WERI-Rb-1 (cell line): Measurements from ENCODE around the gene OR1E1.
"Not testable (repeated sequence)": the region's sequence is repeated elsewhere in the genome, so short reads cannot be mapped to it uniquely, and the experiment has no call there.

Experiments
- DNase-seq: peaks from one replicate; pipeline ENCODE4 v3.0.0-alpha.2; 2020
- H3K27ac ChIP-seq: fragments of 250-450 bp; sonication (Bioruptor Pico); 2 replicates; pipeline ENCODE4 v1.5.1; 2020; ENCODE audit warnings: mild to moderate bottlenecking, moderate library complexity
- H3K27me3 ChIP-seq: fragments of 250-450 bp; sonication (Bioruptor Pico); 2 replicates; pipeline ENCODE4 v1.5.1; 2021; ENCODE audit warnings: mild to moderate bottlenecking, low read depth, moderate library complexity; ENCODE audit not compliant: insufficient read depth, severe bottlenecking
- H3K36me3 ChIP-seq: fragments of 250-450 bp; sonication (Bioruptor Pico); 2 replicates; pipeline ENCODE4 v1.5.1; 2020; ENCODE audit warnings: mild to moderate bottlenecking, moderate library complexity
- H3K4me3 ChIP-seq: 2 replicates; pipeline ENCODE4 v1.5.1; 2011; ENCODE audit warnings: low read depth, mild to moderate bottlenecking, control low read depth, low read length
- H3K9me3 ChIP-seq: fragments of 250-450 bp; sonication (Bioruptor Pico); 2 replicates; pipeline ENCODE4 v1.5.1; 2021; ENCODE audit warnings: mild to moderate bottlenecking, moderate library complexity; ENCODE audit not compliant: severe bottlenecking
- TF ChIP-seq, protein P1 (sequence below): IDR thresholded peaks from 2 replicates; pipeline ENCODE4 v1.5.1; 2011; ENCODE audit warnings: low read depth, mild to moderate bottlenecking, control low read depth, inconsistent platforms, low read length

The OR1E1 gene

DNA sequence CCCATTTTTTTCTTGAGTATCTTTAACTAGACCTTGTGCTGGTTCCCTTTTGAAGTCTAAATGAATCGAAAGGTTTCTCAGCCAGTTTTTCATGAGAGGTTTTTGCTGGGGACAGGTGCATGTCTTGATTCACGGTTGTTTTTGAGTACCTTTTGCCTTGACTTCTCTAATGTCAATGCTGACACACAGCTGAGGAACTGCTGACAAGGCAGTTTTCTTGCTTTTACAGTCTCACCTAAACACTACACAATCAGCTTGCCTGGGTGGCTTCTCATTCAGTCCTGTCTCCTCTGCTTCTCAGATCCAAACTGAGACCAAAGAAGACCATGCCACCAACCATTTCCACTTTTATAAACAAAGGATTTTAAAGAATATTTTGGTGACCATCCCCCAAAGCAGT, 20.0 kb upstream of the OR1E1 start:
- peaks cover 51% of the 10 kb centered on the region for H3K27me3 ChIP-seq
- H3K4me3 ChIP-seq, result no peak overlapping the region
- no peaks in the 10 kb centered on the region for H3K36me3 ChIP-seq
- TF ChIP-seq, protein P1, sequence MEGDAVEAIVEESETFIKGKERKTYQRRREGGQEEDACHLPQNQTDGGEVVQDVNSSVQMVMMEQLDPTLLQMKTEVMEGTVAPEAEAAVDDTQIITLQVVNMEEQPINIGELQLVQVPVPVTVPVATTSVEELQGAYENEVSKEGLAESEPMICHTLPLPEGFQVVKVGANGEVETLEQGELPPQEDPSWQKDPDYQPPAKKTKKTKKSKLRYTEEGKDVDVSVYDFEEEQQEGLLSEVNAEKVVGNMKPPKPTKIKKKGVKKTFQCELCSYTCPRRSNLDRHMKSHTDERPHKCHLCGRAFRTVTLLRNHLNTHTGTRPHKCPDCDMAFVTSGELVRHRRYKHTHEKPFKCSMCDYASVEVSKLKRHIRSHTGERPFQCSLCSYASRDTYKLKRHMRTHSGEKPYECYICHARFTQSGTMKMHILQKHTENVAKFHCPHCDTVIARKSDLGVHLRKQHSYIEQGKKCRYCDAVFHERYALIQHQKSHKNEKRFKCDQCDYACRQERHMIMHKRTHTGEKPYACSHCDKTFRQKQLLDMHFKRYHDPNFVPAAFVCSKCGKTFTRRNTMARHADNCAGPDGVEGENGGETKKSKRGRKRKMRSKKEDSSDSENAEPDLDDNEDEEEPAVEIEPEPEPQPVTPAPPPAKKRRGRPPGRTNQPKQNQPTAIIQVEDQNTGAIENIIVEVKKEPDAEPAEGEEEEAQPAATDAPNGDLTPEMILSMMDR, result no peak
- no peak for DNase-seq
- peaks cover 3% of the 10 kb centered on the region for H3K9me3 ChIP-seq
- no peak overlapping the region for H3K27ac ChIP-seq

DNA sequence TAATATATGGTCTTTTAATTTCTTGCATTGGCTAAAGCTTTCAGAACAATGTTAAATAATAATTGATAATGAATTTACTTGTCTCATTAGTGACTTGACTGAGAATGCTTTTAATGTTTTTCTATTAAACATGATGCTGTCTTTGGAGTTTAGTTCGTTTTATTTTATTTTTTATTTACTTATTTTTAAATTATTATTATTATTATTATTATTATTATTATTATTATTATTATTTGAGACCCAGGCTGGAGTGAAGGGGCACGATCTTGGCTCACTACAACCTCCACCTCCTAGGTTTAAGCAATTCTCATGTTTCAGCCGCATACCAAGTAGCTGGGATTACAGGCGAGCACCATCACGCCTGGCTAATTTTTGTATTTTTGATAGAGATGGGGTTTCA, 17.4 kb upstream of the OR1E1 start:
- Histone ChIP-seq H3K27ac (no peak overlapping the region), H3K36me3 (no peaks in the 10 kb centered on the region), H3K9me3 (peaks cover 3% of the 10 kb centered on the region), H3K27me3 (peaks cover 54% of the 10 kb centered on the region), H3K4me3 (no peak overlapping the region)
- TF ChIP-seq, protein P1, result no peak
- DNase-seq, result no peak

DNA sequence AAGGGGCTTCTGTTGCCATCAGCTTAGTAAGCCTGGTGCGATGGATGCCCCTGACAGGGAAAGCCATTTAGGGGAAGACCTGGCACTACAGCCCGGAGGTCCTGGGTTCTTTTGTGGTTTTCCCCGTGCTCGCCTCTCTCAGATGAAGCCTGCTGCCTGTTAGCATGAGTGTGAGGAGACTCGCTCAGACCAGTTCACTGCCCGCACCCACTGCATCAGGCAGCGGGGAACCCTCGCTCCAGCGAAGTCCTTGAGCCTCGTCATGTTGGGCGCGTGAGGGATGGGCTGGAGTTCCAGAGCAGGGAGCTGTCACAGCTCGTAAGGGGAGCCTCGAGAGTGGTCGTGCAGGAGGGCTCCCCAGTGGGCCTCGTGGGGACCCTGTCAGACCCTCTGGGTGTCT, 14.0 kb upstream of the OR1E1 start:
- peaks cover 43% of the 10 kb centered on the region for H3K27me3 ChIP-seq
- H3K4me3 ChIP-seq, H3K27ac ChIP-seq, DNase-seq, H3K36me3 ChIP-seq: not testable (repeated sequence)
- H3K9me3 ChIP-seq, result peaks cover 11% of the 10 kb centered on the region

DNA sequence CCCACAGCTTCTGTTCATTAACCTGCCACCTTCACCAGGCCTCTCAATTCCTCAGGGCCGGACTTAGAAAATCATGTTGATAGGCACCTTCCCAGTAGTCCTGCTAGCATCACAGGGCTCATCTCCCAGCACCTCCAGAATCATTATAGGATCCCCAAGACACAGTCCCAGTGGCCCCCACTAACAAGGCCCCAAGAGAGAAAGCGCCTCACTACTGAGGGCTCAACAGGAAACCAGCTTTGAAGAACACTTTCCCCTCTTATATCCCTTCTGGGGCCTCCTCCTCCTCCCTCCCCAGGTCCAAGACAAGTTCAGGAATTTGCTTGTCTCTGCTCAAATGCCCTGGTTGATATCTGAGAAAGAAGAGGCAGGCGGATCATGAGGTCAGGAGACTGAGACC, 12.9 kb upstream of the OR1E1 start, which contains the start of gene OR3A3:
OR3A3 (plus strand) TSS at position 301 of the 400 bp plus-strand sequence.
- TF ChIP-seq, protein P1, result no peak
- Histone ChIP-seq H3K4me3 (no peak within 1 kb of the TSS), H3K27ac (no peak within 1 kb of the TSS), H3K27me3 (peaks cover 44% of the 10 kb centered on the region), H3K9me3 (peaks cover 15% of the 10 kb centered on the region), H3K36me3 (no peaks in the 10 kb centered on the region)
- DNase-seq, result no peak

DNA sequence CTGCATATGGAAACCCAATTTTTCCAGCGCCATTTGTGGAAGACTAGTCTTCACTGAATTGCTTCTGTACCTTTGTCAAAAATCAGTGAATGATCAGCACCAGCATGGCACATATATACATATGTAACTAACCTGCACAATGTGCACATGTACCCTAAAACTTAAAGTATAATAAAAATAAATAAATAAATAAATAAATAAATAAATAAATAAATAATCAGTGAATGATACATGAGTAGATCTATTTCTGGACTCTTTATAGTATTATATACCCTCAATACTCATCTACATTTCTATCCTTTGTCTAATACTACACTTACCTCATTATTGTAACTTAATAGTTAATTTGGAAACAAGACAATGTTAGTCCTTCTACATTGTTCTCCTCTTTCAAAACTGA, 5.6 kb upstream of the OR1E1 start:
- peaks cover 11% of the 10 kb centered on the region for H3K9me3 ChIP-seq
- not testable (repeated sequence) for DNase-seq, H3K4me3 ChIP-seq, H3K27ac ChIP-seq, H3K36me3 ChIP-seq
- H3K27me3 ChIP-seq, result peaks cover 42% of the 10 kb centered on the region

DNA sequence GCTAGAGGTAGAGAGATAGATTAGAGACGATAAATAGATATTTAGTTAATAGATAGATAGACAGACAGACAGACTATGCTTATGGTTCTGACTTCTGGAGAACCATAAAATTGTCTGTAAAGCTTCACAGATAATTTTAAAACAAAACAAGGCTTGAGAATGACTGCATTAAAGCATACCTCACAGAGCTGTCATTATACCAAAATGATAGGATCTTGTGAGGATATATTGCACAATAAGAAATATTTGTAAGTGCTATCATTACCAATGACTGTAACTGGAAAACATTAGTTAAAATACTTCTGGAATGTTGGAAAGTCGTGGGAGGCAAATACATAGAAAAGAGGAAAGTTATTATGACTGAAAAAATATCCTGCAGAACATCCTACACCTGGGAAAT, 3.6 kb upstream of the OR1E1 start:
- Histone ChIP-seq H3K27me3 (peaks cover 50% of the 10 kb centered on the region), H3K27ac (no peak overlapping the region), H3K9me3 (peaks cover 4% of the 10 kb centered on the region), H3K4me3 (no peak overlapping the region), H3K36me3 (no peaks in the 10 kb centered on the region)
- TF ChIP-seq, protein P1, result no peak
- no peak for DNase-seq

DNA sequence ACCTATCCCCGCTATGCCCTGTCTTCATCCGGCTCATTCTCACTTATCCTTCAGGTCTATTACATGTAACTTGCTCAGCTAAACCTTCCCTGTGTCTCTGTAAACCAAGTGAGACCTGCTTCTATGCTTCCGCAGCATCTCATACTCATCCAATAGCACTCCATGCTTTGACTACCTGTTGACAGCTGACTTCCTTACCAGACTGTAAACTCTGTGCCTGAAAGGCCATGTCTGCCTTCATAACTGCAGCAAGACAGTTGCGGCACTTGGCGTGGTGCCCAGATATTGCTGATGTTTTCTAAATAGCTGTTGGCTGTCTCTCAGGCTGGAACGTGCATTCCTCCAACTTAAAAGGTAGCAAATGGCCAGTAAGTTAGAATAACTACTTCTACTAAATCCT, 1.8 kb upstream of the OR1E1 start:
- DNase-seq, result no peak
- TF ChIP-seq, protein P1, result no peak
- no peaks in the 10 kb centered on the region for H3K36me3 ChIP-seq

DNA sequence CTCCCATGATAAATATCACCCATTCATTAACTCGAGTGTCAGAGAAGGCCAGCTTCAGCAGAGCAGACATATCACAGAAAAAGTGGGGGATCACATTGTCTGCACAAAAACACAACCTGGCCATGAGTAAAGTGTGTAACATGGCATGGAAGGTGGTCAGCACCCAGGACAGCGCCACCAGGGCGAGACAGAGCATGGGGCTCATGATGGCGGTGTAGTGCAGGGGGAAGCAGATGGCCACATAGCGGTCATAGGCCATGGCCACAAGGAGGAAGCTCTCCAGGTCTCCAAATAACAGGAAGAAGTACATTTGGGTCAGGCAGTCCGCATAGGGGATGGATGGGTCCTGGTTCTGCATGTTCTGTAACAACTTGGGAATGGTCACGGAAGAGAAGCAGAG, 409 bp downstream of the OR1E1 start:
- not testable (repeated sequence) for DNase-seq

More for the DNA sequence above, 1.8 kb upstream of the OR1E1 start:
- no peaks in the 10 kb centered on the region for H3K9me3 ChIP-seq
- H3K27me3 ChIP-seq, result peaks cover 52% of the 10 kb centered on the region
- no peak overlapping the region for H3K4me3 ChIP-seq
- no peak overlapping the region for H3K27ac ChIP-seq

More for the DNA sequence above, 409 bp downstream of the OR1E1 start:
- not testable (repeated sequence) for H3K9me3 ChIP-seq, H3K27ac ChIP-seq, H3K36me3 ChIP-seq, H3K4me3 ChIP-seq
- peaks cover 48% of the 10 kb centered on the region for H3K27me3 ChIP-seq
